Motor neuron (in vitro differentiated cells): ENCODE measurements around the gene ARL16. TPM values are rescaled to one million over a fixed set of nuclear protein-coding genes. Genes with fewer than 3 reads are reported as not detected.

Source experiments
- ATAC-seq, 8 experiments: fragments of 200-7000 bp; cut with Tn5 transposase; replicated peaks in 6 of 8; 2 replicates each; pipeline ENCODE4 v1.8.0; 2021; ENCODE audit warnings: mild to moderate bottlenecking in 8 of 8, moderate library complexity in 8 of 8
- H3K27ac ChIP-seq, 2 donors: fragments of 250-450 bp; sonication (Bioruptor Pico); 2 replicates each; pipeline ENCODE4 v1.9.0; 2021; ENCODE audit warnings: antibody characterized with exemption in 2 of 2, mild to moderate bottlenecking in 2 of 2, moderate library complexity in 1 of 2
- H3K4me1 ChIP-seq, 2 donors: fragments of 250-450 bp; sonication (Bioruptor Pico); replicated peaks in 1 of 2; 2 replicates each; pipeline ENCODE4 v1.6.1; 2021; ENCODE audit warnings: antibody characterized with exemption in 2 of 2, mild to moderate bottlenecking in 2 of 2, moderate library complexity in 1 of 2
- H3K4me3 ChIP-seq, 5 donors: fragments of 250-450 bp; sonication (Bioruptor Pico); 2 replicates each; pipeline ENCODE4 v1.9.0; 2021; ENCODE audit warnings: antibody characterized with exemption in 5 of 5, mild to moderate bottlenecking in 5 of 5, moderate library complexity in 4 of 5
- WGBS, 10 experiments: fragments of 450-650 bp; shearing (Covaris generic); methylation state at CpG; one replicate each; pipeline ENCODE4 v1.0.0; 2022; 5-methylcytosine and 5-hydroxymethylcytosine counted together
- in situ Hi-C, 9 experiments: fragments of 400-800 bp; cut with MboI; loops; one replicate each; pipeline ENCODE4 v1.15.0; 2021; ENCODE audit warnings: low sequenced_read_pairs in 9 of 9, low pct_unique_long_range_greater_than_20kb in 2 of 9; ENCODE audit not compliant: unreplicated experiment in 9 of 9
- total RNA-seq, 8 experiments: library from RNA; unstranded; fragments of 300-600 nt; gene quantifications; 2 replicates each; pipeline versions ENCODE4 v1.2.3 to v1.2.4, GENCODE V29; 2022

Gene ARL16
- total RNA-seq = 10 to 100 TPM; 32.5 to 76.0 (median 48.4) TPM

GRCh38 chr17:81683584-81684441, at the start of gene ARL16, which contains the start of gene HGS:
Gene ARL16 (minus strand): TSS chr17:81683797. CDS start chr17:81683753, 44 bp downstream.
Gene HGS (plus strand): TSS chr17:81684011. CDS start chr17:81684067, 56 bp downstream.
- 0 to 1% (median 0%) methylated on average over 4 to 32 of the region's 112 CpGs; no CpG with 5 or more reads in 5 of the 10 experiments for WGBS, 10 experiments
- ATAC-seq = peak; percentile 81 to 96 (median 94)
- H3K4me3 ChIP-seq = peak within 1 kb of the TSS; percentile 81 to 97 (median 90)
- peak within 1 kb of the TSS; percentile 89 to 92 for H3K27ac ChIP-seq
- in situ Hi-C loops = no loop called here
- H3K4me1 ChIP-seq = peaks cover 8 to 13% of the 10 kb centered on the region in 2 donors

- 73 to 100% (median 93%) methylated on average over 1 to 17 of the region's 23 CpGs; no CpG with 5 or more reads in 2 of the 10 experiments for WGBS, 10 experiments
- H3K4me3 ChIP-seq = no peak overlapping the region
- peaks cover 7 to 20% of the 10 kb centered on the region in 2 donors for H3K4me1 ChIP-seq
- H3K27ac ChIP-seq = no peak overlapping the region
- in situ Hi-C loops = no loop called here
- no peak for ATAC-seq
These were observed 43.9 kb upstream of the ARL16 start for GRCh38 chr17:81727324-81728031.

GRCh38 chr17:81726004-81726403, 42.4 kb upstream of the ARL16 start:
- WGBS, 10 experiments = 60 to 93% (median 88%) methylated on average over 1 to 5 of the region's 9 CpGs; no CpG with 5 or more reads in 3 of the 10 experiments
- Histone ChIP-seq H3K4me1 (peaks cover 4 to 7% of the 10 kb centered on the region in 2 donors), H3K27ac (no peak overlapping the region), H3K4me3 (no peak overlapping the region)
- ATAC-seq = no peak
- in situ Hi-C loops = no loop called here

GRCh38 chr17:81725439-81725838, 41.8 kb upstream of the ARL16 start:
- Histone ChIP-seq H3K4me1 (peaks cover under 1 to 2% of the 10 kb centered on the region in 2 donors), H3K4me3 (no peak overlapping the region), H3K27ac (no peak overlapping the region)
- in situ Hi-C loops = no loop called here
- WGBS, 10 experiments = 14 to 100% (median 69%) methylated on average over 1 to 7 of the region's 9 CpGs; no CpG with 5 or more reads in 3 of the 10 experiments
- peak in 2 of 8 experiments; percentile 34 to 83 for ATAC-seq

- Histone ChIP-seq H3K4me1 (peaks cover 0 to 2% of the 10 kb centered on the region in 2 donors), H3K4me3 (no peak overlapping the region), H3K27ac (no peak overlapping the region)
- WGBS, 10 experiments = 14 to 100% (median 87%) methylated on average over 1 to 11 of the region's 12 CpGs
- peak in 2 of 8 experiments; percentile 40 to 60 for ATAC-seq
- in situ Hi-C loops = no loop called here
These were observed 40.1 kb upstream of the ARL16 start for GRCh38 chr17:81723651-81724209.

GRCh38 chr17:81722184-81723120, 38.9 kb upstream of the ARL16 start:
- H3K4me3 ChIP-seq = no peak overlapping the region
- in situ Hi-C loops = no loop called here
- peaks cover 0 to 2% of the 10 kb centered on the region in 2 donors for H3K4me1 ChIP-seq
- WGBS, 10 experiments = 33 to 100% (median 75%) methylated on average over 1 to 6 of the region's 10 CpGs; no CpG with 5 or more reads in 3 of the 10 experiments
- H3K27ac ChIP-seq = no peak overlapping the region
- peak in 7 of 8 experiments; percentile 22 to 52 (median 42) for ATAC-seq

GRCh38 chr17:81720267-81721071, 36.9 kb upstream of the ARL16 start:
- WGBS, 10 experiments = 0 to 88% (median 80%) methylated on average over 1 to 7 of the region's 33 CpGs; no CpG with 5 or more reads in 5 of the 10 experiments
- in situ Hi-C loops = no loop called here
- no peak overlapping the region for H3K27ac ChIP-seq
- peaks cover 0 to 2% of the 10 kb centered on the region in 2 donors for H3K4me1 ChIP-seq
- no peak overlapping the region for H3K4me3 ChIP-seq
- no peak for ATAC-seq

- H3K4me1 ChIP-seq = peaks cover 0 to 2% of the 10 kb centered on the region in 2 donors
- no peak for ATAC-seq
- 80 to 100% (median 93%) methylated on average over 1 to 9 of the region's 33 CpGs; no CpG with 5 or more reads in 5 of the 10 experiments for WGBS, 10 experiments
- no peak overlapping the region for H3K4me3 ChIP-seq
- in situ Hi-C loops = no loop called here
- no peak overlapping the region for H3K27ac ChIP-seq
These were observed 36.0 kb upstream of the ARL16 start for GRCh38 chr17:81719410-81720266.

- Histone ChIP-seq H3K4me3 (no peak overlapping the region), H3K27ac (no peak overlapping the region), H3K4me1 (peaks cover 16 to 17% of the 10 kb centered on the region in 2 donors)
- 60 to 100% (median 100%) methylated on average over 1 to 2 of the region's 9 CpGs; no CpG with 5 or more reads in 6 of the 10 experiments for WGBS, 10 experiments
- in situ Hi-C loops = no loop called here
- ATAC-seq = no peak
These were observed 34.1 kb upstream of the ARL16 start for GRCh38 chr17:81717766-81718089.

GRCh38 chr17:81717049-81717765, 33.6 kb upstream of the ARL16 start:
- no peak for ATAC-seq
- Histone ChIP-seq H3K4me1 (peaks cover 16 to 17% of the 10 kb centered on the region in 2 donors), H3K4me3 (no peak overlapping the region), H3K27ac (no peak overlapping the region)
- no CpG with 5 or more reads among the region's 25 CpGs for WGBS, 10 experiments
- in situ Hi-C loops = no loop called here
